GM23338 (cell line): Measurements from ENCODE around the gene GPR37.

Experiments
- CTCF ChIP-seq, 2 experiments: fragments of 200-600 bp in 1 of 2; sonication (generic) in 1 of 2; conservative IDR thresholded peaks; 2 replicates each; pipeline versions ENCODE4 v1.5.1 to v1.6.1; 2016 to 2017; ENCODE audit warnings: antibody characterized with exemption in 2 of 2, low read depth in 2 of 2, mild to moderate bottlenecking in 2 of 2, moderate library complexity in 1 of 2
- ETS1 ChIP-seq: IDR thresholded peaks from 2 replicates; pipeline ENCODE4 v1.6.1; 2016; ENCODE audit warnings: antibody characterized with exemption
- EZH2 ChIP-seq: fragments of 200-600 bp; sonication (generic); IDR thresholded peaks from one replicate; pipeline ENCODE4 v1.8.0; 2017; ENCODE audit warnings: antibody characterized with exemption, mild to moderate bottlenecking, low read depth; ENCODE audit not compliant: unreplicated experiment
- EZH2phosphoT487 ChIP-seq: fragments of 200-600 bp; sonication (generic); IDR thresholded peaks from one replicate; pipeline ENCODE4 v1.8.1; 2018; ENCODE audit warnings: antibody characterized with exemption; ENCODE audit not compliant: unreplicated experiment
- JUNB ChIP-seq: IDR thresholded peaks from one replicate; pipeline ENCODE4 v1.6.1; 2016; ENCODE audit warnings: antibody characterized with exemption; ENCODE audit not compliant: unreplicated experiment
- NANOG ChIP-seq: IDR thresholded peaks from 2 replicates; pipeline ENCODE4 v1.6.1; 2016; ENCODE audit warnings: antibody characterized with exemption, borderline replicate concordance
- POLR2AphosphoS5 ChIP-seq: IDR thresholded peaks from 2 replicates; pipeline ENCODE4 v1.6.1; 2016; ENCODE audit warnings: antibody characterized with exemption, low read depth
- REST ChIP-seq: IDR thresholded peaks from one replicate; pipeline ENCODE4 v1.6.1; 2018; ENCODE audit warnings: antibody characterized with exemption; ENCODE audit not compliant: unreplicated experiment
- ZNF114 ChIP-seq: fragments of 250-450 bp; sonication (Bioruptor Pico); IDR thresholded peaks from 2 replicates; pipeline ENCODE4 v1.5.0; 2020; ENCODE audit warnings: mild to moderate bottlenecking, moderate library complexity

GRCh38 chr7:124747072-124747471 is 18.5 kb downstream of the GPR37 start:
- no peak for TF ChIP-seq CTCF (conservative IDR thresholded peaks at IDR 0.05; ENCODE audit: low read depth in 2 of 2)
- no peak for TF ChIP-seq EZH2
- TF ChIP-seq REST, result no peak
- no peak for TF ChIP-seq JUNB
- no peak for TF ChIP-seq POLR2AphosphoS5
- TF ChIP-seq EZH2phosphoT487, result no peak
- no peak for TF ChIP-seq ETS1
- TF ChIP-seq NANOG, result no peak
- TF ChIP-seq ZNF114 (CRISPR knock-in tag), result no peak
